ENCODE data around the gene STK11. TPM values are rescaled to one million over a fixed set of nuclear protein-coding genes. Genes with fewer than 3 reads are reported as not detected.

Gene STK11
- total RNA-seq, 1 donor from 2014 or later, result 80.4 TPM

GRCh38 chr19:1213391-1214286 is 8.1 kb downstream of the STK11 start:
- TF ChIP-seq, protein P1, sequence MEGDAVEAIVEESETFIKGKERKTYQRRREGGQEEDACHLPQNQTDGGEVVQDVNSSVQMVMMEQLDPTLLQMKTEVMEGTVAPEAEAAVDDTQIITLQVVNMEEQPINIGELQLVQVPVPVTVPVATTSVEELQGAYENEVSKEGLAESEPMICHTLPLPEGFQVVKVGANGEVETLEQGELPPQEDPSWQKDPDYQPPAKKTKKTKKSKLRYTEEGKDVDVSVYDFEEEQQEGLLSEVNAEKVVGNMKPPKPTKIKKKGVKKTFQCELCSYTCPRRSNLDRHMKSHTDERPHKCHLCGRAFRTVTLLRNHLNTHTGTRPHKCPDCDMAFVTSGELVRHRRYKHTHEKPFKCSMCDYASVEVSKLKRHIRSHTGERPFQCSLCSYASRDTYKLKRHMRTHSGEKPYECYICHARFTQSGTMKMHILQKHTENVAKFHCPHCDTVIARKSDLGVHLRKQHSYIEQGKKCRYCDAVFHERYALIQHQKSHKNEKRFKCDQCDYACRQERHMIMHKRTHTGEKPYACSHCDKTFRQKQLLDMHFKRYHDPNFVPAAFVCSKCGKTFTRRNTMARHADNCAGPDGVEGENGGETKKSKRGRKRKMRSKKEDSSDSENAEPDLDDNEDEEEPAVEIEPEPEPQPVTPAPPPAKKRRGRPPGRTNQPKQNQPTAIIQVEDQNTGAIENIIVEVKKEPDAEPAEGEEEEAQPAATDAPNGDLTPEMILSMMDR (conservative IDR thresholded peaks at IDR 0.05; ENCODE audit: low read depth, low read length), result no peak
- H3K4me3 ChIP-seq (ENCODE audit: low read depth, low read length), result no peak overlapping the region
- DNase-seq (ENCODE audit: low read depth), result no peak

DNA sequence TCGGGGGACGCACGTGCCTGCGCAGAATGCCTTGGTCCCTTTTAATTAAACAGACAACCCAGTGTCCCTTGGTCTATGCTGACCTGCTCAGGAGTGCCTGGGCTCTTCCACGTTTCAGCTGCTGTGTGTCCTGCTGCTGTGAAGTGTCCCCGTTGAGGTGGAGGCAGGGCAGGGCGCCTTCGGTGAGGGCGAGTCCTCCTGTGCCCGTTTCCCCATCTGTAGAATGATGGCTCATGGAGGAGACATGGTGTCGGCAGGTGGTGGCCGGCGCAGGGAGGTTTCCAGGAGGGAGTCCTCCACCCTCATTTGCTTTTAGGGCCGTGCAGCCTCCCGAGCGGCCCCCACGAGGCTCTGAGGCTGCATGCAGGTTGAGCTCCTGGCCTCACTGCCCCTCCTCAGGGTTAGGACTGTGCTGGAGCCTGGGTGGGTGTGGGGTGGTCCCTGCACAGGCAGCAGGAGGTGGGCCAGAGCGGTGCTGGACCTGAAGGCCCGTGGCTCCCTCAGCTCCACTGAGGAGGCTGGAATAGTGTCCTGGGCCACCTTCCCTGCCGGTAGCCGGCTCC is 8.8 kb downstream of the STK11 start:
- no peak for DNase-seq (ENCODE audit: low read depth)
- H3K4me3 ChIP-seq (ENCODE audit: low read depth, low read length), result no peak overlapping the region
- TF ChIP-seq, protein P1 (conservative IDR thresholded peaks at IDR 0.05; ENCODE audit: low read depth, low read length), result no peak

DNA sequence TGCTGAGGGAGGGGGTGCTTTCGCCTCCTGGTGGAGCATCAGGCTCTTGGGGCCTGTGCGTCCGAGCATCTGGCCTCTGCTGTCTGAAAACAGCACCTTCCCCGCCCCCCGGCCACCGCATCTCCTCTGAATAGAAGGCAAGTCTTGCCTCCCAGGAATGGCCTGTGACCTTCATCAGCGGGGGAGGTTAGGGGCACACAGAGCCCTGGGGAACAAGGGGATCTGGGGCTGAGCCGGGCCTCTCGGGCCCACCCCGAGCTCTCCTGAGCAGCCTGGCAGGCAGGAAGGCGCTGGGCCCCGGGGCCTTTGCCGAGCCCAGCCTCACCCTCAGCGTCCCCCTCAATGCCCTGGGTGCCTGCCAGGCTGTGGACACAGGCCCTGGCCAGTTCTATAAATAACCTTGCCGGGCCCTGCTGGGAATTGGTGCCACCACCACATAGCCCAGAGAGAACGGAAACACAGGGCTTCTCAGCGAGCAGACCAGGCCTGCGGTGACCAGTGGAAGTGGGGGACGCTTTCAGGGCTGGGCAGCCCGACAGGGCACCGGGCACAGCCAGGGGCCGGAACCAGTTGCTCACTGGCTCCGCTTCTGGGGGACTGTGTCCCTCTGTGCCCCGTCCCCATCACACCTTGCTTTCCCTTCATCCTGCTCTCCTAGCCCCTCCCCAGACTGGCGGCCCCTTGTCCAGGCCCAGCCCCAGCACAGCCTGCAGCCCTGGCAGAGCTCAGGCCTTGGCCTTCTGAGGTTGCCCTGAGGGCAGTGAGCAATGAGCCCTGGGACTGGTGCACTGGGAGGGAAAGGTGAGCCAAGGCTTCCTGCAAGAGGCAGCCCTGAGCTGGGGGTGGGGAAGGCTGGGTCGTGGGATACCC is 9.5 kb downstream of the STK11 start:
- TF ChIP-seq, protein P1 (conservative IDR thresholded peaks at IDR 0.05; ENCODE audit: low read depth, low read length), result no peak
- no peak overlapping the region for H3K4me3 ChIP-seq (ENCODE audit: low read depth, low read length)
- DNase-seq (ENCODE audit: low read depth), result no peak

DNA sequence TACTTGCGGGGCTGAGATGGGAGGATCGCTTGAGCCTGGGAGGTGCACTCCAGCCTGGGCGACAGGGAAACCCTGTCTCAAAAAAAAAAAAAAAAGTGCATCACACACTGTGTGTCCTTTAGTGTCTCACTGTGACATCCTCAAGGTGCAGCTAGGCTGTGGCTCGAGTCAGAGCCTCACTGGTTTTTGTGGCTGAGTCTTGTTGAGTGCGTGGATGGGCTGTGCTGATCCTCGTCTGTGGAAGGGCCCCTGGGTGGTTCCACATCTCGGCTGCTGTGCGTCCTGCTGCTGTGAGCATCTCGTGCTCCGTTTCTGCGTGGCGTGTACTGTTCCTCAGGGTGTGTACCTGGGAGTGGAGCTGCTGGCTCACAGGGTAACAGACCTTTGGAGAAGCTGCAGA is 11.2 kb downstream of the STK11 start:
- TF ChIP-seq, protein P1 (conservative IDR thresholded peaks at IDR 0.05; ENCODE audit: low read depth, low read length), result no peak
- no peak overlapping the region for H3K4me3 ChIP-seq (ENCODE audit: low read depth, low read length)
- DNase-seq (ENCODE audit: low read depth), result no peak

DNA sequence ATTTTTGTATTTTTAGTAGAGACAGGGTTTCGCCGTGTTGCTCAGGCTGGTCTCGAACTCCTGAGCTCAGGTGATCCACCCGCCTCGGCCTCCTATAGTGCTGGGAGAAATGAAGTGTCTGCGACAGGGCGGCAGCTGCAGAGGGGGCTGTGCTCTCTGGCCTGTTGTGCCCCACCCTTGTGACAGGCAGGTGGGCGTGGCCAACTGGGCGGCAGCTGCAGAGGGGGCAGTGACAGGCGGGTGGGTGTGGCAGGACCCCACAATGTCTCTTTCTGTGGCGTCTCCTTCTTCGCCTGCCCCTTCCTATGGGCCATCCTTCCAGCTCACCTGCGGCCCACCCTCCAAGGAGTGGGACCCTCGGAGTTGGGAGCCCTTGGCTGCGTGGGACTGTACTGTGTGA is 11.8 kb downstream of the STK11 start:
- TF ChIP-seq, protein P1 (conservative IDR thresholded peaks at IDR 0.05; ENCODE audit: low read depth, low read length), result no peak
- no peak for DNase-seq (ENCODE audit: low read depth)
- no peak overlapping the region for H3K4me3 ChIP-seq (ENCODE audit: low read depth, low read length)

- no peak overlapping the region for H3K4me3 ChIP-seq (ENCODE audit: low read depth, low read length)
- TF ChIP-seq, protein P1 (conservative IDR thresholded peaks at IDR 0.05; ENCODE audit: low read depth, low read length), result no peak
- no peak for DNase-seq (ENCODE audit: low read depth)
Measured at GRCh38 chr19:1218751-1219567, 13.4 kb downstream of the STK11 start.
